HCT116 (cell line): ENCODE measurements around the gene NOC4L. TPM values are rescaled to one million over a fixed set of nuclear protein-coding genes. Genes with fewer than 3 reads are reported as not detected.

ENCODE experiments used
- ATAC-seq: fragments of 200-7000 bp; cut with Tn5 transposase; 2 replicates; pipeline ENCODE4 v1.9.1; 2020; ENCODE audit warnings: mild to moderate bottlenecking, moderate library complexity
- BruUV-seq: library from RNA; stranded (reverse); fragments of 400-500 nt; replicated peaks from 2 replicates; lab custom pipeline; 2021; lab: Mats Ljungman, UMichigan
- CTCF ChIA-PET: fragments of 300-600 bp; sonication (Branson Sonifier 250); formaldehyde crosslinking; loops from one replicate; lab custom pipeline; 2021; ENCODE audit warnings: antibody characterized with exemption; lab: Charles Lee
- POLR2A ChIA-PET: fragments of 300-600, 350-600 bp; sonication (Branson Sonifier 250); formaldehyde crosslinking; loops from one replicate; lab custom pipeline; 2021; ENCODE audit warnings: antibody characterized with exemption; lab: Charles Lee
- RAD21 ChIA-PET, 2 experiments: fragments of 300-600 bp; sonication (Branson Sonifier 250); formaldehyde crosslinking; loops; one replicate each; lab custom pipeline; 2023; ENCODE audit warnings: low total read pairs in 2 of 2; ENCODE audit not compliant: uncharacterized antibody in 2 of 2, unreplicated experiment in 2 of 2, low non-redundant PET in 1 of 2; lab: Charles Lee
- DNase-seq: peaks from one replicate; pipeline ENCODE4 v3.0.0-alpha.2; 2010; ENCODE audit warnings: low read depth, low spot score
- H2AFZ ChIP-seq: fragments of 200-600 bp; shearing (Covaris generic), sonication (generic); 2 replicates; pipeline ENCODE4 v1.6.1; 2017; ENCODE audit warnings: low read depth, mixed run types, mixed read lengths, antibody characterized with exemption, low read length; ENCODE audit not compliant: poor library complexity, severe bottlenecking
- H3K27ac ChIP-seq: 2 replicates; pipeline ENCODE4 v1.5.1; 2012; ENCODE audit warnings: low read depth, low read length
- H3K27me3 ChIP-seq: fragments of 200-600 bp; sonication (generic); 2 replicates; pipeline ENCODE4 v1.6.1; 2016; ENCODE audit warnings: mixed run types, low read length, mixed read lengths; ENCODE audit not compliant: insufficient read depth
- H3K36me3 ChIP-seq, 2 experiments: fragments of 200-500 bp in 1 of 2; fragments of 200-600 bp in 1 of 2; sonication (Bioruptor generic) in 1 of 2; sonication (generic) in 1 of 2; 2 replicates each; pipeline versions ENCODE4 v1.5.1 to v1.6.1; 2014 to 2016; ENCODE audit warnings: low read length in 2 of 2, inconsistent platforms in 1 of 2, mixed read lengths in 1 of 2, mixed run types in 1 of 2; ENCODE audit not compliant: insufficient read depth in 2 of 2, control insufficient read depth in 1 of 2
- H3K4me1 ChIP-seq, 2 experiments: fragments of 200-600 bp in 1 of 2; sonication (generic) in 1 of 2; 2 replicates each; pipeline versions ENCODE4 v1.5.1 to v1.6.1; 2012 to 2017; ENCODE audit warnings: low read length in 2 of 2, inconsistent platforms in 1 of 2, mild to moderate bottlenecking in 1 of 2, mixed read lengths in 1 of 2, mixed run types in 1 of 2, moderate library complexity in 1 of 2; ENCODE audit not compliant: insufficient read depth in 2 of 2, control insufficient read depth in 1 of 2
- H3K4me2 ChIP-seq: fragments of 200-600 bp; sonication (generic); 2 replicates; pipeline ENCODE4 v1.6.1; 2017; ENCODE audit warnings: mixed run types, low read length, mixed read lengths
- H3K4me3 ChIP-seq, 2 experiments: fragments of 200-600 bp in 1 of 2; sonication (generic) in 1 of 2; replicated peaks in 1 of 2; 2 replicates each; pipeline ENCODE4 v1.5.1; 2011 to 2016; ENCODE audit warnings: low read length in 2 of 2, control low read depth in 1 of 2, low read depth in 1 of 2, mild to moderate bottlenecking in 1 of 2, mixed read lengths in 1 of 2, mixed run types in 1 of 2
- H3K79me2 ChIP-seq: fragments of 200-600 bp; sonication (generic); 2 replicates; pipeline ENCODE4 v1.6.1; 2017; ENCODE audit warnings: mild to moderate bottlenecking, mixed run types, low read length, moderate library complexity, mixed read lengths; ENCODE audit not compliant: insufficient read depth
- H3K9ac ChIP-seq: fragments of 200-600 bp; sonication (generic); 2 replicates; pipeline ENCODE4 v1.6.1; 2016; ENCODE audit warnings: low read length, mixed read lengths
- H3K9me2 ChIP-seq: fragments of 200-600 bp; sonication (generic), shearing (Covaris generic); 2 replicates; pipeline ENCODE4 v1.6.1; 2017; ENCODE audit warnings: mixed run types, mild to moderate bottlenecking, moderate library complexity; ENCODE audit not compliant: insufficient read depth
- H3K9me3 ChIP-seq, 2 experiments: fragments of 200-500 bp in 1 of 2; fragments of 200-600 bp in 1 of 2; sonication (Bioruptor generic) in 1 of 2; sonication (generic) in 1 of 2; 2 replicates each; pipeline ENCODE4 v1.6.1; 2014 to 2017; ENCODE audit warnings: low read length in 2 of 2, mixed read lengths in 2 of 2, inconsistent platforms in 1 of 2, low read depth in 1 of 2, mild to moderate bottlenecking in 1 of 2, mixed run types in 1 of 2, moderate library complexity in 1 of 2; ENCODE audit not compliant: control insufficient read depth in 1 of 2, insufficient read depth in 1 of 2
- H4K20me1 ChIP-seq: fragments of 200-600 bp; sonication (generic), shearing (Covaris generic); 2 replicates; pipeline ENCODE4 v1.6.1; 2017; ENCODE audit warnings: mixed run types, mild to moderate bottlenecking, moderate library complexity; ENCODE audit not compliant: insufficient read depth
- CBX3 ChIP-seq: IDR thresholded peaks from 2 replicates; pipeline ENCODE4 v1.6.1; 2012; ENCODE audit warnings: low read depth
- CEBPB ChIP-seq: IDR thresholded peaks from 2 replicates; pipeline ENCODE4 v1.6.1; 2012; ENCODE audit warnings: low read depth
- EZH2 ChIP-seq: fragments of 200-600 bp; sonication (generic); IDR thresholded peaks from 2 replicates; pipeline ENCODE4 v1.6.1; 2017; ENCODE audit warnings: antibody characterized with exemption, mixed run types
- EZH2phosphoT487 ChIP-seq: fragments of 200-600 bp; IDR thresholded peaks from 2 replicates; pipeline ENCODE4 v1.6.1; 2018; ENCODE audit warnings: antibody characterized with exemption, borderline replicate concordance
- JUND ChIP-seq: IDR thresholded peaks from 2 replicates; pipeline ENCODE4 v1.6.1; 2012
- RAD21 ChIP-seq: IDR thresholded peaks from 2 replicates; pipeline ENCODE4 v1.6.1; 2012; ENCODE audit warnings: low read depth, mild to moderate bottlenecking
- SIN3A ChIP-seq: IDR thresholded peaks from 2 replicates; pipeline ENCODE4 v1.6.1; 2012; ENCODE audit warnings: low read depth
- SRF ChIP-seq: IDR thresholded peaks from 2 replicates; pipeline ENCODE4 v1.6.1; 2012; ENCODE audit warnings: low read depth
- intact Hi-C: fragments of 100-400 bp; cut with micrococcal nuclease; formaldehyde crosslinking; loops from 2 replicates; pipeline ENCODE4 v1.10.0; 2022
- total RNA-seq: library from RNA; stranded (reverse); gene quantifications from one replicate; pipeline ENCODE4 v1.2.1, GENCODE V29; 2021; ENCODE audit not compliant: unreplicated experiment

Gene NOC4L
- total RNA-seq, 1 experiment from 2014 or later, result 47.6 TPM

GRCh38 chr12:132110677-132111076 lies 33.6 kb upstream of the NOC4L start:
- no peaks in the 10 kb centered on the region for H3K4me1 ChIP-seq
- H3K4me3 ChIP-seq, result no peak overlapping the region
- no peaks in the 10 kb centered on the region for H3K9me2 ChIP-seq
- ChIA-PET CTCF (no interaction called here), POLR2A (no interaction called here), RAD21 (no interaction called here)
- H3K27ac ChIP-seq, result no peak overlapping the region
- ATAC-seq (no peak), DNase-seq (no peak)
- H3K79me2 ChIP-seq, result no peaks in the 10 kb centered on the region
- peaks cover 4 to 15% of the 10 kb centered on the region in 2 experiments; a peak in 2 of 4 replicates for H3K36me3 ChIP-seq
- TF ChIP-seq SIN3A (no peak), RAD21 (no peak), EZH2phosphoT487 (no peak)
- H3K9me3 ChIP-seq, result no peaks in the 10 kb centered on the region
- no peak overlapping the region for H3K9ac ChIP-seq
- no peaks in the 10 kb centered on the region for H3K27me3 ChIP-seq
- H2AFZ ChIP-seq, result no peak overlapping the region
- no peak overlapping the region for H3K4me2 ChIP-seq
- intact Hi-C loops, result no loop called here
- no TSS peak for BruUV-seq
- no peaks in the 10 kb centered on the region for H4K20me1 ChIP-seq

- H3K4me3 ChIP-seq, result no peak overlapping the region
- peaks cover 4 to 15% of the 10 kb centered on the region in 2 experiments; a peak in 2 of 4 replicates for H3K36me3 ChIP-seq
- ChIA-PET POLR2A (no interaction called here), CTCF (no interaction called here), RAD21 (no interaction called here)
- no peak overlapping the region for H3K9ac ChIP-seq
- intact Hi-C loops, result no loop called here
- DNase-seq (no peak), ATAC-seq (no peak)
- no peaks in the 10 kb centered on the region for H3K79me2 ChIP-seq
- no peaks in the 10 kb centered on the region for H3K9me3 ChIP-seq
- no peak overlapping the region for H3K4me2 ChIP-seq
- H4K20me1 ChIP-seq, result no peaks in the 10 kb centered on the region
- no TSS peak for BruUV-seq
- H3K9me2 ChIP-seq, result no peaks in the 10 kb centered on the region
- H3K4me1 ChIP-seq, result no peaks in the 10 kb centered on the region
- no peak overlapping the region for H2AFZ ChIP-seq
- H3K27me3 ChIP-seq, result no peaks in the 10 kb centered on the region
- TF ChIP-seq EZH2, result no peak
- TF ChIP-seq JUND, result no peak
- no peak for TF ChIP-seq SRF
- TF ChIP-seq EZH2phosphoT487, result no peak
- no peak for TF ChIP-seq CBX3
- no peak for TF ChIP-seq CEBPB
- no peak overlapping the region for H3K27ac ChIP-seq
These were observed 32.5 kb upstream of the NOC4L start for GRCh38 chr12:132111654-132112304.
